OCI-LY7 (cell line): ENCODE results near the gene CUBN. TPM values are rescaled to one million over a fixed set of nuclear protein-coding genes. Genes with fewer than 3 reads are reported as not detected.

Experiments used
- BruUV-seq: library from RNA; stranded (reverse); fragments of 400-500 nt; replicated peaks from 2 replicates; lab custom pipeline; 2021; lab: Mats Ljungman, UMichigan
- CTCF ChIA-PET: fragments of 300-600 bp; sonication (Branson Sonifier 250); formaldehyde crosslinking; loops from one replicate; lab custom pipeline; 2022; ENCODE audit warnings: antibody characterized with exemption; ENCODE audit not compliant: unreplicated experiment; lab: Charles Lee
- POLR2A ChIA-PET: fragments of 300-600 bp; sonication (Branson Sonifier 250); formaldehyde crosslinking; loops from one replicate; lab custom pipeline; 2022; ENCODE audit warnings: antibody characterized with exemption; lab: Charles Lee
- DNase-seq: peaks from one replicate; pipeline ENCODE4 v3.0.0-alpha.2; 2015; ENCODE audit warnings: low spot score
- H2AFZ ChIP-seq: fragments of 200-600 bp; sonication (generic), shearing (Covaris generic); 2 replicates; pipeline ENCODE4 v1.6.1; 2014; ENCODE audit warnings: mild to moderate bottlenecking, antibody characterized with exemption, low read length, moderate library complexity
- H3K27ac ChIP-seq: fragments of 200-600 bp; sonication (generic); 2 replicates; pipeline ENCODE4 v1.5.1; 2014; ENCODE audit warnings: mixed run types, low read depth, mild to moderate bottlenecking, moderate library complexity, low read length, inconsistent platforms; ENCODE audit not compliant: poor library complexity, severe bottlenecking
- H3K36me3 ChIP-seq: fragments of 200-600 bp; sonication (generic); 2 replicates; pipeline ENCODE4 v1.6.1; 2014; ENCODE audit warnings: mild to moderate bottlenecking, antibody characterized with exemption, low read length, moderate library complexity, mixed read lengths; ENCODE audit not compliant: insufficient read depth
- H3K4me1 ChIP-seq: fragments of 200-600 bp; sonication (generic); 2 replicates; pipeline ENCODE4 v1.5.1; 2014; ENCODE audit warnings: mild to moderate bottlenecking, low read length; ENCODE audit not compliant: insufficient read depth, poor library complexity, severe bottlenecking
- H3K4me2 ChIP-seq: fragments of 200-600 bp; sonication (generic); 2 replicates; pipeline ENCODE4 v1.6.1; 2014; ENCODE audit warnings: mild to moderate bottlenecking, low read length
- H3K4me3 ChIP-seq: fragments of 200-600 bp; sonication (generic); 2 replicates; pipeline ENCODE4 v1.5.1; 2014; ENCODE audit warnings: mild to moderate bottlenecking, low read depth, low read length; ENCODE audit not compliant: poor library complexity, severe bottlenecking
- H3K79me2 ChIP-seq: fragments of 200-600 bp; sonication (generic); 2 replicates; pipeline ENCODE4 v1.6.1; 2016; ENCODE audit warnings: low read depth, mild to moderate bottlenecking, low read length, moderate library complexity, mixed read lengths; ENCODE audit not compliant: insufficient read depth
- H3K9me2 ChIP-seq: fragments of 200-600 bp; sonication (generic); 2 replicates; pipeline ENCODE4 v1.6.1; 2016; ENCODE audit warnings: mild to moderate bottlenecking, low read length, mixed read lengths; ENCODE audit not compliant: insufficient read depth
- H3K9me3 ChIP-seq: fragments of 200-600 bp; sonication (generic); 2 replicates; pipeline ENCODE4 v1.6.1; 2014; ENCODE audit warnings: mild to moderate bottlenecking, mixed run types, low read length, mixed read lengths
- H4K20me1 ChIP-seq: fragments of 200-600 bp; sonication (generic); 2 replicates; pipeline ENCODE4 v1.6.1; 2014; ENCODE audit warnings: mild to moderate bottlenecking, antibody characterized with exemption, low read length, moderate library complexity, mixed read lengths; ENCODE audit not compliant: insufficient read depth
- EZH2phosphoT487 ChIP-seq: fragments of 200-600 bp; sonication (generic); IDR thresholded peaks from 2 replicates; pipeline ENCODE4 v1.6.1; 2018; ENCODE audit warnings: low read depth, borderline replicate concordance, mild to moderate bottlenecking, mixed run types, antibody characterized with exemption, low read length, moderate library complexity, mixed read lengths
- intact Hi-C: fragments of 100-400 bp; cut with micrococcal nuclease; formaldehyde crosslinking; loops from one replicate; pipeline ENCODE4 v1.10.0; 2022; ENCODE audit not compliant: unreplicated experiment
- total RNA-seq, 2 experiments: library from RNA; depleted of rRNA in 1 of 2; stranded (reverse); fragments of >200 nt in 1 of 2; shearing (Covaris generic) in 1 of 2; gene quantifications; 2 replicates each; pipeline ENCODE4 v1.2.3, GENCODE V29; 2014 to 2022
- TF ChIP-seq, protein P1 (sequence below): fragments of 200-600 bp; sonication (generic); conservative IDR thresholded peaks from 2 replicates; pipeline ENCODE4 v1.5.1; 2014; ENCODE audit warnings: mild to moderate bottlenecking, antibody characterized with exemption, low read length, moderate library complexity, mixed read lengths

CUBN gene
- total RNA-seq, 2 experiments from 2014 or later, result 0.13 to 0.25 TPM

GRCh38 chr10:16953270-16953669, 176.3 kb downstream of the CUBN start:
- Histone ChIP-seq H3K79me2 (no peaks in the 10 kb centered on the region), H3K27ac (no peak overlapping the region), H3K36me3 (no peaks in the 10 kb centered on the region), H3K9me2 (no peaks in the 10 kb centered on the region), H3K4me2 (no peak overlapping the region), H3K4me3 (no peak overlapping the region), H4K20me1 (no peaks in the 10 kb centered on the region), H3K9me3 (no peaks in the 10 kb centered on the region), H2AFZ (no peak overlapping the region), H3K4me1 (no peaks in the 10 kb centered on the region)
- POLR2A ChIA-PET, result no interaction called here
- CTCF ChIA-PET, result interaction anchor here (0.6 kb wide), 1 partner anchor 614 kb away, joined by 3 read pairs; no protein-coding TSS in a partner anchor
- DNase-seq, result no peak
- intact Hi-C loops, result no loop called here
- BruUV-seq, result no TSS peak
- TF ChIP-seq, protein P1, sequence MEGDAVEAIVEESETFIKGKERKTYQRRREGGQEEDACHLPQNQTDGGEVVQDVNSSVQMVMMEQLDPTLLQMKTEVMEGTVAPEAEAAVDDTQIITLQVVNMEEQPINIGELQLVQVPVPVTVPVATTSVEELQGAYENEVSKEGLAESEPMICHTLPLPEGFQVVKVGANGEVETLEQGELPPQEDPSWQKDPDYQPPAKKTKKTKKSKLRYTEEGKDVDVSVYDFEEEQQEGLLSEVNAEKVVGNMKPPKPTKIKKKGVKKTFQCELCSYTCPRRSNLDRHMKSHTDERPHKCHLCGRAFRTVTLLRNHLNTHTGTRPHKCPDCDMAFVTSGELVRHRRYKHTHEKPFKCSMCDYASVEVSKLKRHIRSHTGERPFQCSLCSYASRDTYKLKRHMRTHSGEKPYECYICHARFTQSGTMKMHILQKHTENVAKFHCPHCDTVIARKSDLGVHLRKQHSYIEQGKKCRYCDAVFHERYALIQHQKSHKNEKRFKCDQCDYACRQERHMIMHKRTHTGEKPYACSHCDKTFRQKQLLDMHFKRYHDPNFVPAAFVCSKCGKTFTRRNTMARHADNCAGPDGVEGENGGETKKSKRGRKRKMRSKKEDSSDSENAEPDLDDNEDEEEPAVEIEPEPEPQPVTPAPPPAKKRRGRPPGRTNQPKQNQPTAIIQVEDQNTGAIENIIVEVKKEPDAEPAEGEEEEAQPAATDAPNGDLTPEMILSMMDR, result no peak
- TF ChIP-seq EZH2phosphoT487, result no peak

DNA sequence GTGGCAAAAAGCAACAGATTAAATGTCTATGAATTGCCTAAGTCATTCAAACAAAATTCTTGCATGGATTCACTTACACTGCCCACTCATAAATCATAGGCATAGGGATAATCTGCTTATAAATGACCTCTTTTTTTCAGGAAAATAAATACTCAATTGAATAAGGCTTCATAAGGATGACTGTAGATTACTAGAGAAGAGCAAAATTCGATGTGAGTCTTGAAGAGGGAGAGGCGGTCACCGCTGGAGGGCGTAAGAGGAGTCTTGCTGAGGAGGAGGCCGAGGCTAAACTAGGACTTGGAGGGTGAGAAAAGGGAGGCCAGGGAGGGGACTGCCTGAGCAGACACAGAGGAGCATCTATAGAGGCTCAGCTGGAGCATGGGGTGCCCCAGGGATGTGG, 177.0 kb downstream of the CUBN start:
- Histone ChIP-seq H3K9me2 (no peaks in the 10 kb centered on the region), H3K4me2 (no peak overlapping the region), H2AFZ (no peak overlapping the region), H3K27ac (no peak overlapping the region), H3K4me3 (no peak overlapping the region), H3K9me3 (no peaks in the 10 kb centered on the region), H3K36me3 (no peaks in the 10 kb centered on the region), H3K79me2 (no peaks in the 10 kb centered on the region), H4K20me1 (no peaks in the 10 kb centered on the region), H3K4me1 (no peaks in the 10 kb centered on the region)
- no peak for TF ChIP-seq EZH2phosphoT487
- TF ChIP-seq, protein P1, result no peak
- DNase-seq, result no peak
- no TSS peak for BruUV-seq
- CTCF ChIA-PET, result no interaction called here
- POLR2A ChIA-PET, result no interaction called here
- intact Hi-C loops, result no loop called here

GRCh38 chr10:16952080-16952479, 177.5 kb downstream of the CUBN start:
- Histone ChIP-seq H3K4me1 (no peaks in the 10 kb centered on the region), H3K36me3 (no peaks in the 10 kb centered on the region), H3K9me3 (no peaks in the 10 kb centered on the region), H4K20me1 (no peaks in the 10 kb centered on the region), H3K79me2 (no peaks in the 10 kb centered on the region), H3K9me2 (no peaks in the 10 kb centered on the region), H3K4me3 (no peak overlapping the region), H3K4me2 (no peak overlapping the region), H3K27ac (no peak overlapping the region), H2AFZ (no peak overlapping the region)
- ChIA-PET POLR2A (no interaction called here), CTCF (no interaction called here)
- DNase-seq, result no peak
- no peak for TF ChIP-seq EZH2phosphoT487
- TF ChIP-seq, protein P1, result no peak
- no TSS peak for BruUV-seq
- intact Hi-C loops, result no loop called here
